ENCODE results near the gene GNB3.

GNB3 gene

GRCh38 chr12:6839482-6840201 is 1.1 kb upstream of the GNB3 start:
- DNase-seq: peak; percentile 12

DNA sequence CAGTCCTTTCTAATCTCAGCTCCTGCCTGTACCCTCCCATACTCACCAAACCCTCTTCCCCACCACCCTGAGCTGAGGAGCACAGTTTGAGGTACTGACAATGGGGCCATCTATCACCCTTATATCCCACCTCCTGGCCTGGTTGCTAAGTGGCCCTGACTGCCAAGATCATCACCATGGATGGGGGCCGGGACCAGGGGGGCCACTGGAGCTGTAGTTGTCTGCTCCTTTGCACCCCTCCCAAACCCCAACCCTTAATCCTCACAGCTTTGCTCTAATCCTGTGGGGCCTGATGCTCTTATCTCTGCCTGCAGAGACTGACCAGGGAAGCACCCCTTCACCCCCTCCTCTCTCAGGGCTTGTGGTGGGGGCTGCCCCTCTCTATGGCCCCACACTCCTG is 395 bp upstream of the GNB3 start:
- no peak for DNase-seq

DNA sequence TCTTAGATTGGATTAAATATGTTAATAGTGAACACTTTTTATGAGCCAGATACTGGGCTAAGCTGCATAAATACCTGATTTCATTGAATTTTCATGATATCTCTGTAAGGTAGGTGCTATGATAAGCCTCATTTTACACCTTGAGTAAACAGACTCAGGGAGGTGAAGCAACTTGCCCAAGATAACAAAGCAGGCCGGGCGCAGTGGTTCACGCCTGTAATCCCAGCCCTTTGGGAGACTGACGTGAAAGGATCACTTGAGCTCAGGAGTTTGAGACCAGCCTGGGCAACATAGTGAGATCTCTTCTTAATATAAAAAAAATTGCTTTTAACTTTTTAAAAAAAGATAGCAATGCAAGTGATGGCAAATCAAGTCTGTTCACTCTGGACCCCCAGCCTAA is 1.4 kb downstream of the GNB3 start:
- no peak for DNase-seq

DNA sequence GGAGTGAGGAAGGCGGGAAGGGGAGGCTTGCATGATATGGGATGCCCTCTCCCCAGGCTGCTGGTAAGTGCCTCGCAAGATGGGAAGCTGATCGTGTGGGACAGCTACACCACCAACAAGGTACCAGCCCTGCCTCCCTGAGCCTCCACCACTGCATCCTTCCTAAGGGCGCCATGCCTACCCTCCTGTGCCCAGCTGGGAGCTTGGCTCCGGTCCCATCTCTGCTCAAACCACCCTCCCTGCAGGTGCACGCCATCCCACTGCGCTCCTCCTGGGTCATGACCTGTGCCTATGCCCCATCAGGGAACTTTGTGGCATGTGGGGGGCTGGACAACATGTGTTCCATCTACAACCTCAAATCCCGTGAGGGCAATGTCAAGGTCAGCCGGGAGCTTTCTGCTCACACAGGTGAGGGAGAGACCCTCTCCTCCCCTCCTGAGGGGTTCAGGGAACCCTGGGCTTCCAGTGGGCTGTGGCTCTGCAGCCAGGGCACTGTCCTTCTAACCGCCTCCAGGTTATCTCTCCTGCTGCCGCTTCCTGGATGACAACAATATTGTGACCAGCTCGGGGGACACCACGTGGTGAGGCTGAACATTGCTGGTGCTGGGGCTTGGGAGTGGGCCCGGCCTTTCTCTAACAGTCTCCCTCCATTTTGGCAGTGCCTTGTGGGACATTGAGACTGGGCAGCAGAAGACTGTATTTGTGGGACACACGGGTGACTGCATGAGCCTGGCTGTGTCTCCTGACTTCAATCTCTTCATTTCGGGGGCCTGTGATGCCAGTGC is 2.6 kb downstream of the GNB3 start:
- DNase-seq: no peak

GRCh38 chr12:6845395-6845794 is 4.7 kb downstream of the GNB3 start:
- DNase-seq: no peak

DNA sequence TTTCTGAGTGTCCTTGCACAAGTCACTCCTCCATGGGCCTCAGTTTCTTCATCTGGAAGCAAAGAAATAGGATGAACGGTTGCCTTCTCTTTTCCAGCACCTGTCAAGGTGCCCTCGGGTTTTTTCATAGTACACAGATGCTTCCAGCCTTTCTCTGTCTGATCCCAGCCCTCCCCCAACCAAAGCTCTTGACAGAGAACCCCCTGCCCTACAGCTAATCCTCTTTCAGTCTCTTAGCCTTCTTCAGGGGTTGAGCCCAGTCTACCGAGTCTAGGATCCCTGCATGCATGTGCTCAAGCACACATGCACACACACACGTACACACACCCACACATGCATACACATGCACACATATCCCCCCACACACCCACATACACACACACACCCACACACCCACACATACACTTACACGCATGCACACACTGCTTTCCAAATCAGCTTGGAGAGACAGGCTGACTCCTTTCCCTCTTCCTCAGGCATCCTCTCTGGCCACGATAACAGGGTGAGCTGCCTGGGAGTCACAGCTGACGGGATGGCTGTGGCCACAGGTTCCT is 5.7 kb downstream of the GNB3 start:
- no peak for DNase-seq

- DNase-seq: no peak
These were observed 7.0 kb downstream of the GNB3 start for GRCh38 chr12:6847676-6848075.

- DNase-seq: no peak
These were observed 8.7 kb downstream of the GNB3 start for GRCh38 chr12:6849427-6849826.

DNA sequence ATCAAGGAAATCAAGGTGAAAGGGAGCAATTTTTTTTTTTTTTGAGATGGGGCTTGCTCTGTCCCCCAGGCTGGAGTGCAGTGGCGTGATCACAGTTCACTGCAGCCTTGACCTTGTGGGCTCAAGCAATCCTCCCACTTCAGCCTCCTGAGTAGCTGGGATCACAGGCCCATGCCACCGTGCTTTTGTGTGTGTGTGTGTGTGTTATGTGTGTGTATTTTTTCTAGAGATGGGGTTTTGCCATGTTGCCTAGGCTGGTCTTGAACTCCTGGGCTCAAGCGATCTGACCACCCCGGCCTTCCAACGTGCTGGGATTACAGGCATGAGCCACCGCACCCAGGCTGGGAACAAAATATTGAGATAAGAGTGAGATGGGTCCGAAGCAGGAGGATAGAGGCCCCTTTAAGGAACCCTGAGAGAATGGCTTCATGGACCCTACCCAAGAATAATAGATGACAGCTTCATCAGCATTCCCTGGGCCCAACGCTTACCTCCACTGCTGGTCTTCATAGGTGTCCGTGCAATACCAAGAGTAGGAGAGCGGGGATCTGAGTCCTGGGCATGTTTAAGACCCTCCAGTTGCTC is 9.3 kb downstream of the GNB3 start:
- DNase-seq: no peak

DNA sequence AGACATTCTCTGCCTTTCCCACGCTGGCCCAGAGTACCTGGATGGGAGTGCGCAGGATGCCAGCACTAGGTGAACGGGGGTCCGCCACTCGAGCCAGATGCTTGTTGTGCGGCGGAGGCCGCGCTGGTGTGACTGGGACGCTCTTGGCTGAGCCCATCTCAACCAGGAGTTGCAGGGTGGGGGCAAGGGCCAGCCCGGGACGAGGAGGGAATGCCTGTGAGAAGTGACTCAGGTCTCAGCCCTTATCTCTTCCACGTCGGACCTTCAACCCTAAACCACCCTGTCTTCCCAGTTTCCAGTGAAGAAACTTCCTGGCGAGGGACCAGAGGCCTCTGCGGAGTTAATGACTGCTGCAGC is 10.0 kb downstream of the GNB3 start:
- no peak for DNase-seq

DNA sequence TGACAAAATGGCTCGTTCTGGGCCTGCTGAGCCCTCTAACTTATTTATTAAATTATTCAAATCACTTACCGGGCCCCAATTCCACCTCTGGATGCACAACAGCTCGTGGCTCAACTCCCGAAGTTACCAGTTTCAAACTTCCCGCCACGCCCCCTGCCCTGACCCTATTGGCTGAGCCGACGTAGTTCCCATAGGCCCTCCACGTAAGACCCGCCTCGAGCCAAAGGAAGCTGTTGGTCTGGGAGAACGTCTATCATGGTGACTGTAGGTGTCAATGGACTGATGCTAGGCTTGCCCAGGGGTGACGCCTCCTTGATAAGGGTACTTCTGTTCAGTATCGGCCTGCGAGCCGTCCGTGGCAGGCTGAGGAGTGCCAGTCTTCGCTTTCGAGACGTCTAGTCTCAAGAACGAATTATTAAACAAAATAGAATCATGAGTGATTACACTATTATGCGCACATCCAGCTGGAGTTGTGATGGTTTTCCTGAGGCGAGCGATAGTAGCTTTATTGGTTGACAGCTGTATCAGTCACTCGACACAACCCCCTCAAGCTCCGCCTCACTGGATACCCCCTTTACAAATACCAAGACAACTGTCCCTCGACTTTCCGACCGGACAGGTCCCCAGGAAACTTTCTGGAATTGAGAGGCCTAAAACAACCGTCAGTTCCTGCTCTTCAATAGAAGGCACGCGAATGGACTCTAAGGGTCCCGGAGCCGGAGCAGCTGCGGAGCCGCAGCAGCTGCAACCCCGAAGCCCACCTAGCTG is 10.6 kb downstream of the GNB3 start, which contains the start of gene CDCA3:
CDCA3 (minus strand) TSS at position 134 of the 768 bp plus-strand sequence. CDS start 334 bp downstream, outside the sequence.
- DNase-seq: peak; percentile 99

- peak; percentile 100 for DNase-seq
These were observed 11.4 kb downstream of the GNB3 start, which contains the start of gene USP5 for GRCh38 chr12:6851921-6852650. USP5 (plus strand) TSS chr12:6852150; CDS start chr12:6852180, 30 bp downstream.

DNA sequence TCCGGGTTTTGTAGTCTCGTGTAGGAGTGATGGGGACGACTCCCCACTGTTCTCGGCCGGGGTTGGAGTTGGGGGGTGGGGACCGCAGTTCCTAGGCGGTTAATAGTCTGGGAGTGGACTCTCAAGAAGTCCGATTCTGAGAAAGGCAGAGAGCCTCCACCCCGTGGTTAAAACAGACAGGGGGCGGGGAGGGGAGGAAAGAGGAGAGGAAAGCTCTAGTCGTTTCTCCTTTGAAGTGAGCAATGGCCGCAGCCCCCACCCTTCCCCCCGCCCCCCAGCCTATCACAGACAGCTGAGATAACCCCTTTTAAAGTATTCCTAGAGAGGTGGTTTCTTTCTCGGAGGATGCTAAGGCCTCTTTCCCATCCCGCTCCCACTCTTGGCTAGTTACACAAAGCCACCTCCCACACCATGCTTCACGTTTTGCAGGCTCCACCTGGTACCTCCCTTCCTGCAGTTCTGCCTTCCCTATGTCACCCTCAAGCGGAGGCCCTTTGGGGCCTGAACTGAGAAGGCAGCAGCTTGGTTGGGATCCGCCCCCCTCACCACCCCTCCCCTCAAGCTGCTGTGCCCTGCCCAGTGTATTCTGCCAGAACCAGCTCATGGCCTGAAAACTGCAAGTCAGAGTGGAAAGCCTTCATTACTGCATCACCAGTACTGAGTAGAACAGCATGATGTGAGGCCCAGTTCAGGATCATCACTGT is 12.1 kb downstream of the GNB3 start:
- DNase-seq: peak; percentile 57

DNA sequence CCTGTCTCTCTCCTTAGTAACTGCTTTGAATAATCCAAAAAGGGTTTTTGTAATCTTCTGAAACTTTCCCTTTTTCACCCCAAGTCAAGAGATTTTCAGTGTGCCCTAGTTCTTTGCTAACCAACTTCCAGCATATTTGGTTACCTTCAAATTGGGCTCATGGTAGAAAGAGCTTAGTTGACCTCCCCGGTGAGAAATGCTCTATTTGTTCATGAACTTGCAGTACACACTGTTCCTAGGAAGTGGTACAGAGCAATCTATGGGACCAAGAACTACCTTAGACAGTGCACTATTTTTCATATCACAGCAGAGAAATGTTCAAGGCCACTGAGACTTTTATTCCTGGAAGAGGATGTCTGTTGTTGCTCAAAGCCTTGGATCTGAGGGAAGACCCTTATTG is 12.9 kb downstream of the GNB3 start:
- no peak for DNase-seq

- DNase-seq: no peak
These were observed 13.3 kb downstream of the GNB3 start for GRCh38 chr12:6854036-6854435.

GRCh38 chr12:6855322-6855721 is 14.6 kb downstream of the GNB3 start:
- no peak for DNase-seq

- no peak for DNase-seq
These were observed 18.1 kb downstream of the GNB3 start for GRCh38 chr12:6858799-6859198.

- no peak for DNase-seq
These were observed 19.4 kb downstream of the GNB3 start for GRCh38 chr12:6860116-6860515.

- no peak for DNase-seq
These were observed 20.2 kb downstream of the GNB3 start for GRCh38 chr12:6860942-6861341.

- DNase-seq: no peak
These were observed 20.7 kb downstream of the GNB3 start for GRCh38 chr12:6861391-6861790.

DNA sequence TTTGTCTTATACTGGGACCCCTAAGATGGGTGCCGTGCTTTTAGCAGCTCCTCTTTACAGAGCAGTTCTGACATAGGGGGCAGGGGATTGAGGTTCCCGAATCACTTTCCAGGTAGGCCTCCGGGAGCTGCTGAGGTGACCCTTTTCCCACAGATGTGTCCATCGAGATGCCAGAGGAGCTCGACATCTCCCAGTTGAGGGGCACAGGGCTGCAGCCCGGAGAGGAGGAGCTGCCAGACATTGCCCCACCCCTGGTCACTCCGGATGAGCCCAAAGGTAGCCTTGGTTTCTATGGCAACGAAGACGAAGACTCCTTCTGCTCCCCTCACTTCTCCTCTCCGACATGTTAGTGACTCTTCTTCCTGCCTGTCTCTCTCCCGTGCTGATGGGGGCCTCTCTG is 22.3 kb downstream of the GNB3 start:
- no peak for DNase-seq
